HCT116 (cell line): ENCODE results near the gene SPRN. TPM values are rescaled to one million over a fixed set of nuclear protein-coding genes. Genes with fewer than 3 reads are reported as not detected.
"Not testable (repeated sequence)": the region's sequence is repeated elsewhere in the genome, so short reads cannot be mapped to it uniquely, and the experiment has no call there.

ENCODE experiments used
- ATAC-seq: fragments of 200-7000 bp; cut with Tn5 transposase; 2 replicates; pipeline ENCODE4 v1.9.1; 2020; ENCODE audit warnings: mild to moderate bottlenecking, moderate library complexity
- BruUV-seq: library from RNA; stranded (reverse); fragments of 400-500 nt; replicated peaks from 2 replicates; lab custom pipeline; 2021; lab: Mats Ljungman, UMichigan
- CTCF ChIA-PET: fragments of 300-600 bp; sonication (Branson Sonifier 250); formaldehyde crosslinking; loops from one replicate; lab custom pipeline; 2021; ENCODE audit warnings: antibody characterized with exemption; lab: Charles Lee
- POLR2A ChIA-PET: fragments of 300-600, 350-600 bp; sonication (Branson Sonifier 250); formaldehyde crosslinking; loops from one replicate; lab custom pipeline; 2021; ENCODE audit warnings: antibody characterized with exemption; lab: Charles Lee
- RAD21 ChIA-PET, 2 experiments: fragments of 300-600 bp; sonication (Branson Sonifier 250); formaldehyde crosslinking; loops; one replicate each; lab custom pipeline; 2023; ENCODE audit warnings: low total read pairs in 2 of 2; ENCODE audit not compliant: uncharacterized antibody in 2 of 2, unreplicated experiment in 2 of 2, low non-redundant PET in 1 of 2; lab: Charles Lee
- DNase-seq: peaks from one replicate; pipeline ENCODE4 v3.0.0-alpha.2; 2010; ENCODE audit warnings: low read depth, low spot score
- H2AFZ ChIP-seq: fragments of 200-600 bp; shearing (Covaris generic), sonication (generic); 2 replicates; pipeline ENCODE4 v1.6.1; 2017; ENCODE audit warnings: low read depth, mixed run types, mixed read lengths, antibody characterized with exemption, low read length; ENCODE audit not compliant: poor library complexity, severe bottlenecking
- H3K27ac ChIP-seq: 2 replicates; pipeline ENCODE4 v1.5.1; 2012; ENCODE audit warnings: low read depth, low read length
- H3K27me3 ChIP-seq: fragments of 200-600 bp; sonication (generic); 2 replicates; pipeline ENCODE4 v1.6.1; 2016; ENCODE audit warnings: mixed run types, low read length, mixed read lengths; ENCODE audit not compliant: insufficient read depth
- H3K36me3 ChIP-seq, 2 experiments: fragments of 200-500 bp in 1 of 2; fragments of 200-600 bp in 1 of 2; sonication (Bioruptor generic) in 1 of 2; sonication (generic) in 1 of 2; 2 replicates each; pipeline versions ENCODE4 v1.5.1 to v1.6.1; 2014 to 2016; ENCODE audit warnings: low read length in 2 of 2, inconsistent platforms in 1 of 2, mixed read lengths in 1 of 2, mixed run types in 1 of 2; ENCODE audit not compliant: insufficient read depth in 2 of 2, control insufficient read depth in 1 of 2
- H3K4me1 ChIP-seq, 2 experiments: fragments of 200-600 bp in 1 of 2; sonication (generic) in 1 of 2; 2 replicates each; pipeline versions ENCODE4 v1.5.1 to v1.6.1; 2012 to 2017; ENCODE audit warnings: low read length in 2 of 2, inconsistent platforms in 1 of 2, mild to moderate bottlenecking in 1 of 2, mixed read lengths in 1 of 2, mixed run types in 1 of 2, moderate library complexity in 1 of 2; ENCODE audit not compliant: insufficient read depth in 2 of 2, control insufficient read depth in 1 of 2
- H3K4me2 ChIP-seq: fragments of 200-600 bp; sonication (generic); 2 replicates; pipeline ENCODE4 v1.6.1; 2017; ENCODE audit warnings: mixed run types, low read length, mixed read lengths
- H3K4me3 ChIP-seq, 2 experiments: fragments of 200-600 bp in 1 of 2; sonication (generic) in 1 of 2; replicated peaks in 1 of 2; 2 replicates each; pipeline ENCODE4 v1.5.1; 2011 to 2016; ENCODE audit warnings: low read length in 2 of 2, control low read depth in 1 of 2, low read depth in 1 of 2, mild to moderate bottlenecking in 1 of 2, mixed read lengths in 1 of 2, mixed run types in 1 of 2
- H3K79me2 ChIP-seq: fragments of 200-600 bp; sonication (generic); 2 replicates; pipeline ENCODE4 v1.6.1; 2017; ENCODE audit warnings: mild to moderate bottlenecking, mixed run types, low read length, moderate library complexity, mixed read lengths; ENCODE audit not compliant: insufficient read depth
- H3K9ac ChIP-seq: fragments of 200-600 bp; sonication (generic); 2 replicates; pipeline ENCODE4 v1.6.1; 2016; ENCODE audit warnings: low read length, mixed read lengths
- H3K9me2 ChIP-seq: fragments of 200-600 bp; sonication (generic), shearing (Covaris generic); 2 replicates; pipeline ENCODE4 v1.6.1; 2017; ENCODE audit warnings: mixed run types, mild to moderate bottlenecking, moderate library complexity; ENCODE audit not compliant: insufficient read depth
- H3K9me3 ChIP-seq, 2 experiments: fragments of 200-500 bp in 1 of 2; fragments of 200-600 bp in 1 of 2; sonication (Bioruptor generic) in 1 of 2; sonication (generic) in 1 of 2; 2 replicates each; pipeline ENCODE4 v1.6.1; 2014 to 2017; ENCODE audit warnings: low read length in 2 of 2, mixed read lengths in 2 of 2, inconsistent platforms in 1 of 2, low read depth in 1 of 2, mild to moderate bottlenecking in 1 of 2, mixed run types in 1 of 2, moderate library complexity in 1 of 2; ENCODE audit not compliant: control insufficient read depth in 1 of 2, insufficient read depth in 1 of 2
- H4K20me1 ChIP-seq: fragments of 200-600 bp; sonication (generic), shearing (Covaris generic); 2 replicates; pipeline ENCODE4 v1.6.1; 2017; ENCODE audit warnings: mixed run types, mild to moderate bottlenecking, moderate library complexity; ENCODE audit not compliant: insufficient read depth
- SP1 ChIP-seq: IDR thresholded peaks from 2 replicates; pipeline ENCODE4 v1.6.1; 2012; ENCODE audit warnings: low read depth
- ZFX ChIP-seq: fragments of 450-650 bp; IDR thresholded peaks from 2 replicates; pipeline ENCODE4 v1.6.1; 2017
- intact Hi-C: fragments of 100-400 bp; cut with micrococcal nuclease; formaldehyde crosslinking; loops from 2 replicates; pipeline ENCODE4 v1.10.0; 2022
- total RNA-seq: library from RNA; stranded (reverse); gene quantifications from one replicate; pipeline ENCODE4 v1.2.1, GENCODE V29; 2021; ENCODE audit not compliant: unreplicated experiment

The SPRN gene
- total RNA-seq, 1 experiment from 2014 or later = not detected

- no peaks in the 10 kb centered on the region for H3K79me2 ChIP-seq
- POLR2A ChIA-PET = no interaction called here
Observed at GRCh38 chr10:133388236-133388972, 36.0 kb downstream of the SPRN start.

DNA sequence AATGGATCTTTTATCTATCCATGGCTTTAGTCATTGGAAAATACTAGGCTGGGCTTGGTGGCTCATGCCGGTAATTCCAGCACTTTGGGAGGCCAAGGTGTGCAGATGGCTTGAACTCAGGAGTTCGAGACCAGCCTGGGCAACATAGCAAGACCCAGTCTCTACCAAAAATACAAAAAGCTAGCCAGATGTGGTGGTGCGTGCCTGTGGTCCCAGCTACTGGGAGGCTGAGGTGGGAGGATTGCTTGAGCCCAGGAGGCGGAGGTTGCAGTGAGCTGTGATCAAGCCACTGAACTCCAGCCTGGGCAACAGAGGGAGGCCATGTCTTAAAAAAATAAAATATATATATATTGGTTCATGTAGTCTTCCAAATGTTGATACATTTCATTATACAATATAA, 37.5 kb downstream of the SPRN start:
- CTCF ChIA-PET, BruUV-seq, POLR2A ChIA-PET, DNase-seq, H3K36me3 ChIP-seq, H3K9me3 ChIP-seq, H4K20me1 ChIP-seq, ATAC-seq, H3K27ac ChIP-seq, H3K27me3 ChIP-seq, H3K4me3 ChIP-seq, intact Hi-C loops, H3K79me2 ChIP-seq, H3K9ac ChIP-seq, RAD21 ChIA-PET, H3K9me2 ChIP-seq, H2AFZ ChIP-seq, H3K4me2 ChIP-seq: not testable (repeated sequence)
- peaks cover 2 to 11% of the 10 kb centered on the region in 2 experiments for H3K4me1 ChIP-seq

More at GRCh38 chr10:133388236-133388972, 36.0 kb downstream of the SPRN start:
- Histone ChIP-seq H3K9ac (no peak overlapping the region), H3K36me3 (no peaks in the 10 kb centered on the region), H3K4me1 (peaks cover 2 to 11% of the 10 kb centered on the region in 2 experiments), H3K4me3 (no peak overlapping the region), H3K27me3 (no peaks in the 10 kb centered on the region), H2AFZ (no peak overlapping the region), H3K4me2 (no peak overlapping the region), H3K27ac (no peak overlapping the region), H3K9me2 (no peaks in the 10 kb centered on the region), H3K9me3 (no peaks in the 10 kb centered on the region), H4K20me1 (no peaks in the 10 kb centered on the region)
- BruUV-seq = no TSS peak
- peak; percentile 19; the same call in 1 of the 2 replicates for TF ChIP-seq SP1
- TF ChIP-seq ZFX = no peak
- ATAC-seq (no peak), DNase-seq (no peak)
- ChIA-PET RAD21 (no interaction called here), CTCF (no interaction called here)
- intact Hi-C loops = no loop called here
